Kidney (tissue), 14 donors: Measurements from ENCODE around the gene URB2. TPM values are rescaled to one million over a fixed set of nuclear protein-coding genes. Genes with fewer than 3 reads are reported as not detected.

Experiments used
- DNase-seq, 5 donors: peaks; one replicate each; pipeline ENCODE4 v3.0.0-alpha.2; 2013 to 2020
- FAIRE-seq: peaks from 2 replicates; lab custom pipeline; 2012; peaks lifted over from hg19 to GRCh38; lab: Jason Lieb, UNC
- H3K27ac ChIP-seq, 2 donors: one replicate each; pipeline ENCODE4 v1.7.0; 2013; ENCODE audit warnings: low read depth in 2 of 2, low read length in 2 of 2, inconsistent platforms in 1 of 2
- H3K27me3 ChIP-seq: one replicate; pipeline ENCODE4 v1.7.1; 2013; ENCODE audit warnings: low read length, inconsistent platforms; ENCODE audit not compliant: control insufficient read depth, insufficient read depth
- H3K36me3 ChIP-seq, 3 donors: one replicate each; pipeline versions ENCODE4 v1.7.0 to v1.7.1; 2013; ENCODE audit warnings: low read length in 3 of 3, control low read depth in 1 of 3, inconsistent platforms in 1 of 3; ENCODE audit not compliant: insufficient read depth in 3 of 3, control insufficient read depth in 2 of 3
- H3K4me1 ChIP-seq, 3 donors: one replicate each; pipeline versions ENCODE4 v1.7.0 to v1.7.1; 2013; ENCODE audit warnings: low read length in 3 of 3, inconsistent platforms in 1 of 3, low read depth in 1 of 3; ENCODE audit not compliant: control insufficient read depth in 2 of 3, insufficient read depth in 2 of 3
- H3K4me3 ChIP-seq, 3 donors: one replicate each; pipeline versions ENCODE4 v1.7.0 to v1.8.1; 2013; ENCODE audit warnings: low read length in 3 of 3, control low read depth in 1 of 3, inconsistent platforms in 1 of 3
- H3K9ac ChIP-seq, 3 donors: one replicate each; pipeline versions ENCODE4 v1.7.0 to v1.7.1; 2013; ENCODE audit warnings: low read length in 3 of 3, control low read depth in 1 of 3, inconsistent platforms in 1 of 3
- H3K9me3 ChIP-seq, 3 donors: one replicate each; pipeline versions ENCODE4 v1.7.0 to v1.7.1; 2013; ENCODE audit warnings: low read length in 3 of 3, control low read depth in 1 of 3, inconsistent platforms in 1 of 3; ENCODE audit not compliant: control insufficient read depth in 2 of 3, insufficient read depth in 1 of 3
- CTCF ChIP-seq: IDR thresholded peaks from 3 replicates; pipeline ENCODE4 v1.5.1; 2012; ENCODE audit warnings: mild to moderate bottlenecking, moderate library complexity, borderline replicate concordance; ENCODE audit not compliant: insufficient read depth; ENCODE audit errors: extremely low read depth
- intact Hi-C: fragments of 100-400 bp; cut with DNase I; formaldehyde crosslinking; loops from one replicate; pipeline ENCODE4 v1.11.1; 2022
- polyA plus RNA-seq: library from polyadenylated mRNA; stranded (reverse); fragments of 350-450 nt; fragmentation: Illumina TruSeq; extraction: RNeasy Lipid Tissue Mini Kit (QIAGEN cat#74804); gene quantifications from one replicate; pipeline ENCODE4 v1.2.3, GENCODE V29; 2014; ENCODE audit warnings: low read depth, low replicate concordance; ENCODE audit not compliant: insufficient read depth
- total RNA-seq: library from RNA; stranded (reverse); fragmentation: NEBNext Ultra II Directional; extraction: Animal tissue kit (Norgen Biotek cat#: 25700); gene quantifications from one replicate; pipeline ENCODE4 v1.2.1, GENCODE V29; 2021
- donor health status: control.
- donor health status: control.
- donor health status: control.
- donor health status: control.
- donor health status: control.
- donor health status: DM: yes; HTN: yes; CAD: no.
- donor health status: Normal renal cell carcinoma (clear cell type).

Gene URB2
- total and polyA plus RNA-seq, 2 donors from 2014 or later = 1.4 to 8.3 TPM

GRCh38 chr1:229650045-229650444 is 24.0 kb downstream of the URB2 start:
- no peak for TF ChIP-seq CTCF
- intact Hi-C loops = no loop called here
- H3K4me1 ChIP-seq = no peaks in the 10 kb centered on the region

DNA sequence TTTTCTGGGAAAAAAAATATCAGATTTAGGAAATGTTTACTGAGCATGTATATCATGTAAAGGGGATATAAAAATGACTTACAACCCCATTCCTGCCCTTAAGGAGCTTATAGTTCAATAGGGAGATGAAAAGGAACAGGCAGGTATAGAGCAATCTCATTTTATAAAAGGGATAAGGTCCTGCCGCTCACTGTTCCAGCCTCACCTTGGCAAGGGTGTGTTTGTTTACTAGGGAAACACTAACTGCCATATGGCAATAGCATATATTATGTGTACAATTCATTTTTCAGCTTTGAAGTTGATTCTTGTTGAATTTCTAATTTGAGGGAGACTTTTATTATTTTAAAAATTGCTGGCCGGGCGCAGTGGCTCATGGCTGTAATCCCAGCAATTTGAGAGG is 25.5 kb downstream of the URB2 start:
- Histone ChIP-seq H3K9ac (no peak overlapping the region), H3K27me3 (no peaks in the 10 kb centered on the region), H3K36me3 (peaks cover 0 to 51% (median 29%) of the 10 kb centered on the region in 3 donors), H3K9me3 (no peaks in the 10 kb centered on the region), H3K27ac (no peak overlapping the region), H3K4me3 (no peak overlapping the region), H3K4me1 (no peaks in the 10 kb centered on the region)
- intact Hi-C loops = no loop called here
- DNase-seq (no peak), FAIRE-seq (no peak)
- TF ChIP-seq CTCF = no peak

More at GRCh38 chr1:229650045-229650444, 24.0 kb downstream of the URB2 start:
- no peak for DNase-seq
- no peak for FAIRE-seq
- no peak overlapping the region for H3K9ac ChIP-seq
- no peak overlapping the region for H3K4me3 ChIP-seq
- no peaks in the 10 kb centered on the region for H3K27me3 ChIP-seq
- no peaks in the 10 kb centered on the region for H3K9me3 ChIP-seq
- H3K27ac ChIP-seq = no peak overlapping the region
- H3K36me3 ChIP-seq = peaks cover 0 to 56% (median 34%) of the 10 kb centered on the region in 3 donors

- DNase-seq (no peak), FAIRE-seq (no peak)
- Histone ChIP-seq H3K9me3 (no peaks in the 10 kb centered on the region), H3K27ac (no peak overlapping the region), H3K4me1 (no peaks in the 10 kb centered on the region), H3K36me3 (peaks cover 2 to 37% (median 18%) of the 10 kb centered on the region in 3 donors), H3K9ac (no peak overlapping the region), H3K27me3 (no peaks in the 10 kb centered on the region), H3K4me3 (no peak overlapping the region)
- intact Hi-C loops = no loop called here
- TF ChIP-seq CTCF = no peak
Observed at GRCh38 chr1:229653420-229653819, 27.4 kb downstream of the URB2 start.

DNA sequence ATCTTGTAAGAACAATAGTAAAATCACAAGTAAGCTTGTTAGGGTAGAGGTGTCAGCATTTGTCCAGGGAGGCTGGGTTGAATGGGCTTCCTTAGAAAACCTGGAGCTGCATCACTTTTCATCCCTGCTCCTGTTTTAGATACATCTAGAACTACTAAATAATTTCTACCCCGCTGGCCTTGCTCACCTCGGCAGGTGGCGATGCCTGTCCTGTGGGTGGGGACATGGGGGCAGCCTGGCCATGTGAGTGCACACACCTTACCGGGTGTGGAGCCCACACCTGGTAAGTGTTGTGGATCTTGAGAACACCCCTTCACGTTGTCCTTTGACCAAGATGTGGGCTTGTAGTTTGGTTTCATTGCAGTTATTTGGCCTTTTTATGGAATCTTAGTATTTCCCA is 29.7 kb downstream of the URB2 start:
- H3K36me3 ChIP-seq = peaks cover 2 to 24% (median 7%) of the 10 kb centered on the region in 3 donors
- FAIRE-seq = no peak

More for the DNA sequence above, 29.7 kb downstream of the URB2 start:
- TF ChIP-seq CTCF = no peak
- H3K9me3 ChIP-seq = no peaks in the 10 kb centered on the region
- no peak overlapping the region for H3K27ac ChIP-seq
- no peak overlapping the region for H3K9ac ChIP-seq
- H3K4me1 ChIP-seq = no peaks in the 10 kb centered on the region
- intact Hi-C loops = no loop called here
- H3K4me3 ChIP-seq = no peak overlapping the region
- no peaks in the 10 kb centered on the region for H3K27me3 ChIP-seq
- DNase-seq = no peak
